Activated T-cell treated with anti-CD3 and anti-CD28 coated beads, Interleukin-2, amount 50 U/mL, for 4 hours (primary cell): ENCODE measurements around the gene DHRSX. TPM values are rescaled to one million over a fixed set of nuclear protein-coding genes. Genes with fewer than 3 reads are reported as not detected.
"Not testable (repeated sequence)": the region's sequence is repeated elsewhere in the genome, so short reads cannot be mapped to it uniquely, and the experiment has no call there.

ENCODE experiments used
- ATAC-seq, 2 donors: fragments of 200-7000 bp; cut with Tn5 transposase; one replicate each; pipeline ENCODE4 v1.10.0; 2021
- DNase-seq: peaks from one replicate; pipeline ENCODE4 v3.0.0-alpha.2; 2020
- H3K27me3 Mint-ChIP-seq: one replicate; pipeline ENCODE4 v1.8.0; 2021; ENCODE audit warnings: low read depth, mixed read lengths
- H3K36me3 Mint-ChIP-seq: one replicate; pipeline ENCODE4 v1.8.0; 2022; ENCODE audit warnings: mixed read lengths; ENCODE audit not compliant: insufficient read depth
- H3K4me1 Mint-ChIP-seq: one replicate; pipeline ENCODE4 v1.8.0; 2021; ENCODE audit warnings: low read depth, mixed read lengths
- H3K4me3 Mint-ChIP-seq: one replicate; pipeline ENCODE4 v1.8.0; 2021; ENCODE audit warnings: mild to moderate bottlenecking, moderate library complexity, mixed read lengths
- H3K9me3 Mint-ChIP-seq: one replicate; pipeline ENCODE4 v1.8.0; 2021; ENCODE audit warnings: mixed read lengths
- total RNA-seq, 3 donors: library from RNA; stranded (reverse); gene quantifications; one replicate each; pipeline ENCODE4 v1.2.1, GENCODE V29; 2021

The DHRSX gene
- total RNA-seq, 3 donors from 2014 or later = 19.3 to 23.2 (median 22.0) TPM

GRCh38 chrX:2389731-2390130 is 111.0 kb downstream of the DHRSX start:
- not testable (repeated sequence) for H3K9me3 Mint-ChIP-seq, H3K27me3 Mint-ChIP-seq, ATAC-seq, H3K4me3 Mint-ChIP-seq, DNase-seq, H3K4me1 Mint-ChIP-seq
- H3K36me3 Mint-ChIP-seq = peaks cover 35% of the 10 kb centered on the region

DNA sequence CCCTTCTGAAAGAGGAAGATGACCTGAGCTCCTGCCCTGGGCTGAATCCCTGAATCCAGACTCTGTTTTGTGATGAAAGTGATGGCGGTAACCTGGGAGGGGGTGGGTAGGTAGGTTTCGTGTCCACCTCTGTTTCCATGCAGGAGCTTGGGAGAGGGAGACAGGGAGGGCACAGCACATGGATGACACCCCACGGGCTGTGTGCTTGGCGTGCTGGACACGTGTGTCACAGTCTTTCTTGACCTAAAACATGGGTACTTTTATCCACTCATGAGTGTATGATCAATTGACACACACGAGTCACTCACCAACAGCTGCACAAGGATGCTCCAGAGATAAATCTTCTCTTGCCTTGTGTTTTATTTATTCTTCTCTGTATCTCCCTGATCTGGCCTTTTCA is 111.5 kb downstream of the DHRSX start:
- no peak for ATAC-seq
- H3K36me3 Mint-ChIP-seq = peaks cover 33% of the 10 kb centered on the region

GRCh38 chrX:2388669-2389068 is 112.1 kb downstream of the DHRSX start:
- H3K4me1 Mint-ChIP-seq = no peaks in the 10 kb centered on the region

More for the DNA sequence above, 111.5 kb downstream of the DHRSX start:
- Mint-ChIP-seq H3K4me1 (no peaks in the 10 kb centered on the region), H3K9me3 (peaks cover 9% of the 10 kb centered on the region), H3K27me3 (no peaks in the 10 kb centered on the region), H3K4me3 (no peak overlapping the region)
- no peak for DNase-seq

DNA sequence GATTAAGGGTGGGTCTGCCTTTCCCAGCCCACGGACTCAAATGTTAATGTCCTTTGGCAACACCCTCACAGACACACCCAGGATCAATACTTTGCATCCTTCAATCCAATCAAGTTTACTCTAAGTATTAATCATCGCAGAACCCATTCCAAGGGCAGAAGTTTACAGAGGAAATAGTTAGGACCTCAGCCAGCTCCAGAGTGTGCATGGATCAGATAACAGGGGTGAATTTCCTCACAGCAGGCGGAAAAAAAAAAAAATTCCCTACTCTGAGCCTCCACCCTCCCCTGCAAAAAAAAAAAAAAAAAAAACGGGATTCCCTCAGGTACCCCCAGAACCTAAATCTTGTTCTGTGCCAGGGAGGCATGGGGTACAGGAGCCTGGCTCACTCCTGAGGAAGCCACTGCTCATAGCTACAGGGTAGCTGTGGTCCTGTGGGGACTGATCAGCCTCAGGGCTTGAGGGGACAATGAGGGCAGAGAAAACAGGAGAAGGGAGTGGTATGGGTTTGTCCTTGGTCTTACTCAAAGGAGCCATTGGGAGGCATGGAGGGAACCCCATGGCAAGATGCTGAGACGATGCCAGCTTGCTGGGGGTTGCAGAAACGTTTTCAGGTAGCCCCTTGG is 113.0 kb downstream of the DHRSX start:
- peaks cover 9% of the 10 kb centered on the region for H3K9me3 Mint-ChIP-seq
- no peaks in the 10 kb centered on the region for H3K27me3 Mint-ChIP-seq
- ATAC-seq = no peak
- H3K4me1 Mint-ChIP-seq = no peaks in the 10 kb centered on the region
- H3K36me3 Mint-ChIP-seq = peaks cover 31% of the 10 kb centered on the region
- DNase-seq = no peak
- no peak overlapping the region for H3K4me3 Mint-ChIP-seq

More at GRCh38 chrX:2388669-2389068, 112.1 kb downstream of the DHRSX start:
- no peak overlapping the region for H3K4me3 Mint-ChIP-seq
- ATAC-seq = no peak
- peaks cover 9% of the 10 kb centered on the region for H3K9me3 Mint-ChIP-seq
- DNase-seq = no peak
- peaks cover 31% of the 10 kb centered on the region for H3K36me3 Mint-ChIP-seq
- H3K27me3 Mint-ChIP-seq = no peaks in the 10 kb centered on the region

DNA sequence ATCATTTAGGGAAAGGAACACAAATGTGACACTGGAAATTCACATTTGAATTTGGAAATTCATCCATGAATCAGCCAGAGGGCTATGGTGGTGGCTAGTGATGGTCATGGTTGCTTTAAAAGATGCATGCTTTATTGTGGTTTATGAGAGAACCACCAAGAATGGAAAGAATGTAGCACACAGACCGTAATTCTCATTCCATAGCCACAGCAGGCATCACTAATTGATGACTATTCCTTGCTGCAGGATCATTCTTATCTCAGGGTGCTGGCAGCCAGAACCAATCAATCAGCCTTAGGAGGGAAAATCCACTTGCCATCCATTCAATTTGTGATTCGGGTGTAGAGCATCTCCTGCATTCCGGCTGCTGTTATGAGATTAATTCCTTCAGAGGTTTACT is 115.6 kb downstream of the DHRSX start:
- H3K9me3 Mint-ChIP-seq = no peaks in the 10 kb centered on the region
- no peak for ATAC-seq
- H3K36me3 Mint-ChIP-seq = peaks cover 18% of the 10 kb centered on the region
- no peaks in the 10 kb centered on the region for H3K27me3 Mint-ChIP-seq
- H3K4me3 Mint-ChIP-seq = no peak overlapping the region
- no peak for DNase-seq
- H3K4me1 Mint-ChIP-seq = no peaks in the 10 kb centered on the region

DNA sequence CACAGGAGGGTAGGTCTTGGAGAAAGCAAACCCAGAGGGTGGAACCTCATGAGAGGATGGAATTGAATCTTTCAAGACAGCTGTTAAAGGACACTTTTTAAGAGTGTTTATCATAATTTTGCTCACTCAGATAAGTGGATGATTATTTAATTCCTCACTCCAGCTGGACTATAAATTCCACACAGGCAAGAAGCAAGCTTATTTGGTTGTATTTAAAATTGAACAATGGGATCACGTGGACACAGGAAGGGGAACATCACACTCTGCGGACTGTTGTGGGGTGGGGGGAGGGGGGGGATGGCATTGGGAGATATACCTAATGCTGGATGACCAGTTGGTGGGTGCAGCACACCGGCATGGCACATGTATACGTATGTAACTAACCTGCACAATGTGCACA is 116.3 kb downstream of the DHRSX start:
- no peak for DNase-seq
- no peak for ATAC-seq
- H3K27me3 Mint-ChIP-seq = no peaks in the 10 kb centered on the region
- H3K4me3 Mint-ChIP-seq = no peak overlapping the region
- H3K9me3 Mint-ChIP-seq = no peaks in the 10 kb centered on the region
- peaks cover 20% of the 10 kb centered on the region for H3K36me3 Mint-ChIP-seq
- no peaks in the 10 kb centered on the region for H3K4me1 Mint-ChIP-seq

- DNase-seq (no peak), ATAC-seq (no peak)
- Mint-ChIP-seq H3K4me1 (no peaks in the 10 kb centered on the region), H3K9me3 (no peaks in the 10 kb centered on the region), H3K4me3 (no peak overlapping the region), H3K27me3 (no peaks in the 10 kb centered on the region), H3K36me3 (peaks cover 16% of the 10 kb centered on the region)
Observed at GRCh38 chrX:2383735-2384134, 117.0 kb downstream of the DHRSX start.

DNA sequence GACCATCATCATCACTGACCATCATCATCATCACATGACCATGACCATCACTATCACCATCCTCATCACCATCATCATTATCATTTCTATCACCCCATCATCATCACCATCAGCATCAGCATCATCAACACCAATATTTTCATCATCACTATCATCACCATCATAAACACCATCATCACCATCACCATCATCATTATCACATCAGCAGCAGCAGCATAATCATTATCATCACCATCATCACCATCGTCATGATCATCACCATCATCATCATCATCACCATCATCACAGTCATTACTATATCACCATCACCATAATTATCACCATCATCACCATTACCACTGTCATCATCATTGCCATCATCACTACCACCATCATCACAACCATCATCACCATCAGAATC is 117.6 kb downstream of the DHRSX start:
- DNase-seq (no peak), ATAC-seq (no peak)
- no peaks in the 10 kb centered on the region for H3K9me3 Mint-ChIP-seq
- H3K4me1 Mint-ChIP-seq = no peaks in the 10 kb centered on the region
- H3K36me3 Mint-ChIP-seq = peaks cover 14% of the 10 kb centered on the region
- no peak overlapping the region for H3K4me3 Mint-ChIP-seq
- no peaks in the 10 kb centered on the region for H3K27me3 Mint-ChIP-seq

DNA sequence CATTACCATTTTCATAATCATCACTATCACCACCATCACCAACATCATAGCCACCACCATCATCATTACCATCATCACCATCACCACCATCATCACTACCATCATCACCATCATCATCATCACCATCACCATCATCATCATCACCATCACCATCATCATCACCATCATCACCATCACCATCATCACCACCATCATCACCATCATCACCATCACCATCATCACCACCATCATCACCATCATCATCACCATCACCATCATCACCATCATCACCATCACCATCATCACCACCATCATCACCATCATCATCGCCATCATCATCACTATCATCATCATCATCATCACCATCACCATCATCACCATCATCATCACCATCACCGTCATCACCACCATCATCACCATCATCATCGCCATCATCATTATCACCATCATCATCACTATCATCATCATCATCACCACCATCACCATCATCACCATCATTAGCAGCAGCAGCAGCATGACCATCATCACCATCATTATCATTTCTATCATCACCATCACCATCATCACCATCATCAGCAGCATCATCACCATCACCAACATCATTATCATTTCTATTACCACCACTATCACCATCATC is 118.2 kb downstream of the DHRSX start:
- not testable (repeated sequence) for H3K27me3 Mint-ChIP-seq, ATAC-seq, H3K4me1 Mint-ChIP-seq, H3K4me3 Mint-ChIP-seq, DNase-seq, H3K9me3 Mint-ChIP-seq
- H3K36me3 Mint-ChIP-seq = peaks cover 16% of the 10 kb centered on the region

DNA sequence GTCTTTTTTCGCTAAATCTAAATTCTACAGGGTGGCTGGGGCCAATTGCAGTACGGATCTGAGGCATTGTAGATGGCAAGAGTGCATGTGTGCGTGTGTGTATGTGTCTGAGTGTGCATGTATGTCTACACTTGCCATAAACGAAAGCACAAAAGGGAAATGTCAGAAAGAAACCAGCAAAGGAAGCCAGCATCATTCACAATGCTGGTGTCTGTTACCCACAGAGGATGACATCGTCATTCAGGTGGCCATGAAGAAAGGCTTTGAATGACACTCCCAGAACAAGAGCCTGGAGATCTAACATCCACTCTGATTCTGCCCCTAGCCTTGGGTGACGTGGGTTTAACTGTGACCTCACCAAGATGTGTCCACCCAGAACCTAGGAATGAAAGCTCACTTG is 124.6 kb downstream of the DHRSX start:
- DNase-seq (no peak), ATAC-seq (no peak)
- H3K36me3 Mint-ChIP-seq = peaks cover 33% of the 10 kb centered on the region
- no peak overlapping the region for H3K4me3 Mint-ChIP-seq
- H3K4me1 Mint-ChIP-seq = peaks cover 4% of the 10 kb centered on the region
- H3K9me3 Mint-ChIP-seq = no peaks in the 10 kb centered on the region
- no peaks in the 10 kb centered on the region for H3K27me3 Mint-ChIP-seq

DNA sequence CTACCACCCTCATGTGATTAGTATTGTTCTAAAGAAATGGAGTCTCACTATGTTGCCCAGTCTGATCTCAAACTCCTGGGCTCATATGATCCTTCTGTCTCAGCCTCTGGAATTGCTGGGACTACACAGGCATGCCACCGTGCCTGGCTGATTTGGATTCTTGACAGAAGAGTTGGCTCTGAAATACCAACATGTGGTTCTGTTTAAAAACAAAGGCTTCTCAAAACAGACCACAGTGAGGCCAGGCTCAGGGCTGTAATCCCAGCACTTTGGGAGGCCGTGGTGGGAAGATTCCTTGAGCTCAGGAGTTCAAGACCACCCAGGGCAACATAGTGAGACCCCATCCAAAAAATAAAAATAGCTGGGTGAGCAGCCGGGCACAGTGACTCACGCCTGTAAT is 126.7 kb downstream of the DHRSX start:
- Mint-ChIP-seq H3K9me3 (no peaks in the 10 kb centered on the region), H3K36me3 (peaks cover 32% of the 10 kb centered on the region), H3K27me3 (no peaks in the 10 kb centered on the region), H3K4me1 (peaks cover 4% of the 10 kb centered on the region), H3K4me3 (no peak overlapping the region)
- no peak for ATAC-seq
- DNase-seq = no peak

GRCh38 chrX:2373615-2374014 is 127.2 kb downstream of the DHRSX start:
- Mint-ChIP-seq H3K36me3 (peaks cover 30% of the 10 kb centered on the region), H3K4me3 (no peak overlapping the region), H3K4me1 (peaks cover 4% of the 10 kb centered on the region), H3K9me3 (no peaks in the 10 kb centered on the region), H3K27me3 (no peaks in the 10 kb centered on the region)
- ATAC-seq (no peak), DNase-seq (no peak)

DNA sequence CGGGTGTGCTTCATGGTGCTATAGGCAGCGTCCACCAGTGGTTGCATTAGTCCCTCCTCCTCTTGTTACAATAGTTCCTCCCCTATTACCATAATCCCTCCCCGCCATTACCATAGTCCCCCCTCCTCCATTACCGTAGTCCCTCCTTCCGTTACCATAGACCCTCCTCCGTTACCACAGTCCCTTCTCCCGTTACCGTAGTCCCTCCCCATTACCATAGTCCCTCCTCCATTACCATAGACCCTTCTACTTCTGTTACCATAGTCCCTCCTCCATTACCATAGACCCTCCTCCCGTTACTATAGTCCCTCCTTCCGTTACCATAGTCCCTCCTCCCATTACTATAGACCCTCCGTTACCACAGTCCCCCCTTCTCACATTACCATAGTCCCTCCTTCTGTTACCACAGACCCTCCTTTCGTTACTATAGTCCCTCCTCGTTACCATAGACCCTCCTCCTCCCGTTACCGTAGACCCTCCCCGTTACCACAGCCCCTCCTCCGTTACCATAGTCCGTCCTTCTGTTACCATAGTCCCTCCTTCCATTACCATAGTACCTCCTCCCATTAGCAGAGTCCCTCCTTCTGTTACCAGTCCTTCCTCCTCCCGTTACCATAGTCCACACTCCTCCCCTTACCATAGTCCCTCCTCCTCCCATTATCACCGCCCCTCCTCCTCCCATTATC is 129.6 kb downstream of the DHRSX start:
- no peak overlapping the region for H3K4me3 Mint-ChIP-seq
- peaks cover 4% of the 10 kb centered on the region for H3K4me1 Mint-ChIP-seq
- H3K27me3 Mint-ChIP-seq = no peaks in the 10 kb centered on the region
- ATAC-seq (no peak), DNase-seq (no peak)
- H3K36me3 Mint-ChIP-seq = peaks cover 27% of the 10 kb centered on the region
- H3K9me3 Mint-ChIP-seq = no peaks in the 10 kb centered on the region

GRCh38 chrX:2370456-2370855 is 130.3 kb downstream of the DHRSX start:
- Mint-ChIP-seq H3K27me3 (no peaks in the 10 kb centered on the region), H3K4me3 (no peak overlapping the region), H3K4me1 (peaks cover 4% of the 10 kb centered on the region), H3K36me3 (peaks cover 28% of the 10 kb centered on the region), H3K9me3 (no peaks in the 10 kb centered on the region)
- no peak for DNase-seq
- ATAC-seq = no peak

DNA sequence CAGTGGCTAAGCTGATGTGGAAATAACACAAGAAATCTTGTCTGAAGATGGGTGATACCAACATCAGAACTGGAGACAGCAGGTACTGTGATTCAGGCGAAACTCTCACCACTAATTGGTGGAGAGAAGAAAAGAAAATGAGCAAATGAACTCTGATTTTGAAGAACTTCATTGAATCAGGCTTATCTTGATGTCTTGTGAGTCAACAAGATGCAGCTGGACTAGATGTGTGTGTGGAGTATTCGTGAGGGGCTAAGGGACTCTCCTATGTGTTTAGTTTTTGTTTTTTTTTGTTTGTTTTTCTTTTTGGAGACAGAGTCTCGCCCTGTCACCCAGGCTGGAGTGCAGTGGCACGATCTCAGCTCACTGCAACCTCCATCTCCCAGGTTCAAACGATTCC is 131.6 kb downstream of the DHRSX start:
- DNase-seq = no peak
- peaks cover 26% of the 10 kb centered on the region for H3K36me3 Mint-ChIP-seq
- ATAC-seq = no peak
- H3K4me3 Mint-ChIP-seq = no peak overlapping the region
- peaks cover 4% of the 10 kb centered on the region for H3K4me1 Mint-ChIP-seq
- H3K9me3 Mint-ChIP-seq = peaks cover 7% of the 10 kb centered on the region
- H3K27me3 Mint-ChIP-seq = no peaks in the 10 kb centered on the region
